Suprapubic skin (tissue), 3 donors: Measurements from ENCODE around the gene MARK3.

Source experiments
- CTCF ChIP-seq, 2 donors: fragments of 200-600 bp in 1 of 2; fragments of 450-650 bp in 1 of 2; sonication (generic) in 1 of 2; IDR thresholded peaks; one replicate each; pipeline ENCODE4 v1.5.1; 2016 to 2019; ENCODE audit warnings: antibody characterized with exemption in 2 of 2, mild to moderate bottlenecking in 1 of 2, moderate library complexity in 1 of 2
- EP300 ChIP-seq: sonication (generic); formaldehyde crosslinking; IDR thresholded peaks from one replicate; pipeline ENCODE4 v1.6.1; 2017; ENCODE audit warnings: antibody characterized with exemption
- POLR2A ChIP-seq, 2 donors: fragments of 450-650 bp; IDR thresholded peaks; one replicate each; pipeline ENCODE4 v1.6.1; 2017; ENCODE audit warnings: antibody characterized with exemption in 2 of 2, mild to moderate bottlenecking in 2 of 2, moderate library complexity in 2 of 2

- TF ChIP-seq CTCF (IDR thresholded peaks at IDR 0.05): no peak
- no peak for TF ChIP-seq EP300
- no peak for TF ChIP-seq POLR2A (IDR thresholded peaks at IDR 0.05)
Measured at GRCh38 chr14:103388664-103389063, 3.4 kb downstream of the MARK3 start.
